Left renal cortex interstitium (tissue), 4 donors: Measurements from ENCODE around the gene HRH1. TPM values are rescaled to one million over a fixed set of nuclear protein-coding genes. Genes with fewer than 3 reads are reported as not detected.
A peak's percentile ranks its signal among the peaks of the same experiment; 100 is the strongest.

ENCODE experiments used
- DNase-seq, 4 donors: peaks; one replicate each; pipeline ENCODE4 v3.0.0-alpha.2; 2013; ENCODE audit warnings: low read depth in 4 of 4, low spot score in 2 of 4, missing footprints in 1 of 4
- polyA plus RNA-seq, 4 donors: library from polyadenylated mRNA; unstranded; fragments of 120-200 nt; gene quantifications; one replicate each; pipeline ENCODE4 v1.2.1, GENCODE V29; 2013; ENCODE audit not compliant: insufficient read length in 4 of 4

HRH1 gene
- polyA plus RNA-seq, 4 donors, result 1.5 to 2.8 (median 2.1) TPM

GRCh38 chr3:11272906-11273574 is 118.7 kb downstream of the HRH1 start:
- DNase-seq, result no peak

GRCh38 chr3:11273891-11274291 is 119.6 kb downstream of the HRH1 start:
- no peak for DNase-seq

DNA sequence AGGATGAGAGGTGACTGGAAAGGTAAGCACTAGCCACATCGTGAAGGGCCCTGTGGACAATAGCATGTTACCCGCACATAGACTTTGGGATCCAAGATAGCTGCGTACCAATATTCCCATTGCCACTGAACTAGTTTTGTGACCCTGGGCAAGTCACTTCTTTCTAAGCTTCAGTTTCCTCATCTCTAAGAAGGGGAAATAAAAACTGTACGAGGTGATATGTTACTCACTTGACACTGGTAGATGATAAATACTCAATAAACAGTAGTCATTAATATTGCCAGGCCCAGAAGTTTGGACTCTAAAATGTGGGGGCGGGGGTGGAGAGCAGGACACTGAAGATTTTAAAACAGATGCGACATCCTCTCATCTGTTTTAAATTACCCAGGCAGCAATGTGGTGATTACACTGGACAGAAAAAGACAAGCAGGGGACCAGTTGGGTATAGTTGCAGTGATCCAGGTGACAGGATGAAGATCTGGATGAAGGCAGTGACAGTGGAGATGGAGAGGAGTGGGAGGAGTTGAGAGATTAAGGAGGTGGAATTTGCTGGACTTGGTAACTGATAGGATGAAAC is 120.4 kb downstream of the HRH1 start:
- no peak for DNase-seq

- no peak for DNase-seq
Measured at GRCh38 chr3:11275926-11276325, 121.6 kb downstream of the HRH1 start.

- DNase-seq, result no peak
Measured at GRCh38 chr3:11276901-11277300, 122.6 kb downstream of the HRH1 start.

GRCh38 chr3:11282250-11283138 is 128.2 kb downstream of the HRH1 start:
- peak in 1 of 4 donors; percentile 59 for DNase-seq

DNA sequence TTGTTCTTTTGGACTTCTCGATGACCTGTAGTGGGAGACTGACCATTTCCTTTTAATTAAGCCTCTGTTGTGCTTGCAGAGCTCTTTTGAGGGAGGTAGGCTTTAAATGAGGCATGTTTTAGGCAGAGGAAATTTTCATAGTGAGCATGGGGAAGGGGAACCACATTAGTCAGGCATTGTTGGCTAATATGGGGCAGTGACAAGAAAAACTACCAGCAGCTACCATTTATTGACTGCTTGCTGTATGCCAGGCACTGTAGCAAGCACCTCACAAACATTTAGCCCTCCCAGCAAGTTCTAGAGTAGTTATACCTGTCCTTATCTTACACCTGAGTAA is 128.8 kb downstream of the HRH1 start:
- DNase-seq, result no peak

DNA sequence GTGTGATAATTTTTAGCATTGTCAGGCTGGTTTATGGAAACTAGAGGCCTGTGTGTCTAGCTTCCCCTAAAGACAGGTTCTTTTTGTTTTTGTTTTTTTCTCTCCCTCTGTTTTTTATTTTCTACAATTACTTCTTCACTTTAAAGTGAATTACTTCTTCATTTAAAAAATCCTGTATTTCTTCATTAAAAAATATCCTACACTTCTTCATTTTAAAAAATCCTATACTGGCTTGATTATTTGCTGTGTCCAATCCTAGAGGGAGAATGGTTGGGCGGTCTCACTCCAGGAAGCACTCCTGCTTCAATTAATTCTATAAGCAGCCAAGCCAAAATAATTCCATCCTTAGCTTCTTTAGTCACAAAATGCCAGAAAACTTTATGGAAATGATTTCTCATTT is 129.7 kb downstream of the HRH1 start:
- DNase-seq, result no peak

GRCh38 chr3:11285471-11285870 is 131.2 kb downstream of the HRH1 start:
- DNase-seq, result no peak

GRCh38 chr3:11287404-11287803 is 133.1 kb downstream of the HRH1 start:
- no peak for DNase-seq

DNA sequence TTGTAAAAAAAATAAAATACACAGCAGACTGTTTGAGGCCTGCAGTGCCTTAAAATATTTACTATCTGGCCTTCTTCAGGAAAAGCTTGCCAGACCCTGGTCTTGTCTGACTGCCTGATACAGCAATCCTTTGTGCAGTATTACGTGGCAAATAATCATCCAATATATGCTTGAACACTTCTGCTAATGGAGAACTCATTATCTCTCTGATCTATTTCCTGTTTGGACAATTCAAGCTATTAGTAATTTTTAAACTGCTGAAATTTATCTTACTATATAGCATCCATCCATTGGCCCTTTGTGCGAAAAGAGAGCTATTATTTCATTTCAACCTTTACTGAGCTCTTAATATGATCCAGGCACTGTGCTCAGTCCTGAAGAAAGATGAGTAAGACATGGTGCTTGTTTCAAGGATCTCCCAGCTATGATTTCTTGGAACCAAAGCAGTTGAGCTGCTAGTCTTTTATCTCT is 133.8 kb downstream of the HRH1 start:
- no peak for DNase-seq

GRCh38 chr3:11288786-11289637 is 134.7 kb downstream of the HRH1 start:
- DNase-seq, result no peak

- no peak for DNase-seq
Measured at GRCh38 chr3:11289864-11290263, 135.6 kb downstream of the HRH1 start.

GRCh38 chr3:11290743-11291680 is 136.7 kb downstream of the HRH1 start:
- DNase-seq, result no peak

GRCh38 chr3:11291808-11292207 is 137.5 kb downstream of the HRH1 start:
- no peak for DNase-seq

- no peak for DNase-seq
Measured at GRCh38 chr3:11297126-11297525, 142.8 kb downstream of the HRH1 start.

GRCh38 chr3:11300970-11301369 is 146.7 kb downstream of the HRH1 start:
- DNase-seq, result no peak

DNA sequence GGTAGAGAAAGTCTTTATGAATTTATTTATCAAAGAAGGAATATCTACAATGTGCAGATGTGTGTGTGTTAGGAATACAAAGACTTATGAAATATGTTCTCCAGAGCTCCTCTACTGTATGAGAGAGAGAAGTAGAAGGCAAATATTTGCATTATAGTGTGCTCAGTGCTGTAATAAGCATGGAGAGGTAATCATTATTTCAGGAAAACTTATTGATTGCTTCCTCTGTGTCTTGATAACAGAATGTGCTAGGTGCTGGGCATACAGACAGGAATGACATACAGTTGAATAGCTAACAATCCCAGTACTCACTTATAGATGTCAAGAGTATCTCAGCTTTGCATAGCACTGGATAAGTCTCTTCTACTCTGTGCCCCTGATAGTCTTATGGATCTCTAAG is 148.2 kb downstream of the HRH1 start:
- no peak for DNase-seq

DNA sequence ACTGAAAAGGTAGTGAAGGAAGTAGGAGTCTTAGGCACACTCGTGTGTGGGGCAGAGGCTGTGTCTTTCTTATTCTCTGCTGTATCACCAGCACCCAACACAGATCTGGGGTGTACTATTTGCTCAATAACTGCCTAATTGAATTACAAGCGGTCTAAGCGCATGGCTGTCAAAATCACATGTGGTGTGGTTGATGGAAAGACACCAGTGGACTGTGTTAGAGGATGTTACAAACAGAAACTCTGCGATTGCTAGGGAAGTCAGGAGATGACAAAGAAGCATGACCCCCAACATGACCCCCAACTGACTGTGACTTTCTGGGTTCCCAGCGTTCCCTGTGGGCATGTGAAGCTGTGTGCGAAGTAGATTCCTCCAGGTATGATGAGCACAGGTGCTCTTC is 149.9 kb downstream of the HRH1 start:
- DNase-seq, result no peak

DNA sequence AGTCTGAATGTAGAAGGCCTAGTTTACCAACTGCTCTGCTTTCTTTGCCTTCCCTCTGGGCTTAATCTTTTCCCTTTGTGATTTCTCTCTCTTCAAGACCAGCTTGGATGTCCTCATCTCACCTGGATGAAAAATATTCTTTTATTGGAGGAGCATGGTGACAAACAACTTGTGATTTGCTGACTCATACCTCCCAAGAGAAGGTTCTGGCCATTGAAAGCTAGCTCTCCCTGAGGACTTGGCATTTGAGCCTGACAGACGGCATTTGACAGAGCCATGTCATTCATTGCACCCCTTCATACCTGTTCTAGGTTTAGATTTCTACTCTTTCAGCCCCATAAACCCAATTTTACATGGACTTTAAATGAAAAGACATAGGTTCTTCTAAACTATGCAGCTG is 151.2 kb downstream of the HRH1 start:
- no peak for DNase-seq
